ENCODE results near the gene FOXD3.

- TF ChIP-seq CTCF (IDR thresholded peaks at IDR 0.05) (no peak), POLR2A (IDR thresholded peaks at IDR 0.05) (no peak)
Measured at GRCh38 chr1:63274979-63275378, 47.4 kb upstream of the FOXD3 start.
